SU-DHL-6 (cell line): ENCODE results near the gene HOXD9.

ENCODE experiments used
- EZH2phosphoT487 ChIP-seq: fragments of 200-600 bp; sonication (generic), shearing (Covaris generic); conservative IDR thresholded peaks from 2 replicates; pipeline ENCODE4 v1.6.1; 2018; ENCODE audit warnings: mild to moderate bottlenecking, antibody characterized with exemption, low read length, moderate library complexity, mixed read lengths
- TF ChIP-seq, protein P1 (sequence below): fragments of 200-600 bp; sonication (generic); IDR thresholded peaks from one replicate; pipeline ENCODE4 v1.5.1; 2017; ENCODE audit warnings: antibody characterized with exemption, mild to moderate bottlenecking, low read length, moderate library complexity; ENCODE audit not compliant: insufficient read depth, poor library complexity, severe bottlenecking

DNA sequence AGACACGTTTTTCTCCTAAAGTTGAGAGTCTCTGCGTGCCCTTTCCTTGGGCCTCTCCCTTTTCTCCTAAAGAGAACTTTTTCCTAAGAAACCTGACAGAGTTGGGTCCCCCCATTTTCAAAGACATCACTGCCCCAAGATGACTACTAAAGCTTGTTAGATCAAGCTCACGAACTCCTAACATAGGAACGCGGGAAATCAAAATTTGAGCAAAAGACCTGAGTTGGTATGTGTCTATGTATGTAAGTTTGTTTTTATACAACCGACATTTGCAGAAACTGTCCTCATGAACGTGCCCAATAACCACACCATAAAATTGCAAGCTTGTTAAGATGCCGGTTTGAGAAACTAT, 28.6 kb upstream of the HOXD9 start:
- TF ChIP-seq EZH2phosphoT487, result no peak
- TF ChIP-seq, protein P1, sequence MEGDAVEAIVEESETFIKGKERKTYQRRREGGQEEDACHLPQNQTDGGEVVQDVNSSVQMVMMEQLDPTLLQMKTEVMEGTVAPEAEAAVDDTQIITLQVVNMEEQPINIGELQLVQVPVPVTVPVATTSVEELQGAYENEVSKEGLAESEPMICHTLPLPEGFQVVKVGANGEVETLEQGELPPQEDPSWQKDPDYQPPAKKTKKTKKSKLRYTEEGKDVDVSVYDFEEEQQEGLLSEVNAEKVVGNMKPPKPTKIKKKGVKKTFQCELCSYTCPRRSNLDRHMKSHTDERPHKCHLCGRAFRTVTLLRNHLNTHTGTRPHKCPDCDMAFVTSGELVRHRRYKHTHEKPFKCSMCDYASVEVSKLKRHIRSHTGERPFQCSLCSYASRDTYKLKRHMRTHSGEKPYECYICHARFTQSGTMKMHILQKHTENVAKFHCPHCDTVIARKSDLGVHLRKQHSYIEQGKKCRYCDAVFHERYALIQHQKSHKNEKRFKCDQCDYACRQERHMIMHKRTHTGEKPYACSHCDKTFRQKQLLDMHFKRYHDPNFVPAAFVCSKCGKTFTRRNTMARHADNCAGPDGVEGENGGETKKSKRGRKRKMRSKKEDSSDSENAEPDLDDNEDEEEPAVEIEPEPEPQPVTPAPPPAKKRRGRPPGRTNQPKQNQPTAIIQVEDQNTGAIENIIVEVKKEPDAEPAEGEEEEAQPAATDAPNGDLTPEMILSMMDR, result no peak
